Neural progenitor cell (in vitro differentiated cells): ENCODE data around the gene HTATIP2.

Source experiments
- EZH2 ChIP-seq: fragments of 200-600 bp; sonication (generic); IDR thresholded peaks from 2 replicates; pipeline ENCODE4 v1.6.1; 2017; ENCODE audit warnings: antibody characterized with exemption, mild to moderate bottlenecking, moderate library complexity
- TF ChIP-seq, protein P1 (sequence below): fragments of 200-600 bp; sonication (generic); IDR thresholded peaks from 2 replicates; pipeline ENCODE4 v1.5.1; 2017; ENCODE audit warnings: antibody characterized with exemption, mild to moderate bottlenecking

DNA sequence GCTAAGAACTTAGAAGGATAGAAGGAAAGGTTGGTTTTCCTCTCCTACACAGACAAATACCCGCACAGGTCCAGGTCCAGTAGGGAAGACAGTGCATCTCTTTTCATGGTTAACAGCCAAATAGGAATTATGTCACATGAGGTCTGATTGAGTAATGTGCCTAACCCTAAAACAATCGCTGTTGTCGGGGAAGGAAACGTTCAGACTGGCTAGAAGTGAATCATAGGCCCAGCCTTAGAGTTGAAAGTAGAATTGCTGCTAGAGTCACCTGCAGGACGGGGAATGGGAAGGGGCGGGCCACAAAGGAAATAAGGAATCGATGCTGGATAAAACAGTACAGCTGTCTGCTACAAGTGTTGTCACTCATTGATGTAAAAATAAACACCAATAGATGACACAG is 12.4 kb upstream of the HTATIP2 start:
- TF ChIP-seq, protein P1, sequence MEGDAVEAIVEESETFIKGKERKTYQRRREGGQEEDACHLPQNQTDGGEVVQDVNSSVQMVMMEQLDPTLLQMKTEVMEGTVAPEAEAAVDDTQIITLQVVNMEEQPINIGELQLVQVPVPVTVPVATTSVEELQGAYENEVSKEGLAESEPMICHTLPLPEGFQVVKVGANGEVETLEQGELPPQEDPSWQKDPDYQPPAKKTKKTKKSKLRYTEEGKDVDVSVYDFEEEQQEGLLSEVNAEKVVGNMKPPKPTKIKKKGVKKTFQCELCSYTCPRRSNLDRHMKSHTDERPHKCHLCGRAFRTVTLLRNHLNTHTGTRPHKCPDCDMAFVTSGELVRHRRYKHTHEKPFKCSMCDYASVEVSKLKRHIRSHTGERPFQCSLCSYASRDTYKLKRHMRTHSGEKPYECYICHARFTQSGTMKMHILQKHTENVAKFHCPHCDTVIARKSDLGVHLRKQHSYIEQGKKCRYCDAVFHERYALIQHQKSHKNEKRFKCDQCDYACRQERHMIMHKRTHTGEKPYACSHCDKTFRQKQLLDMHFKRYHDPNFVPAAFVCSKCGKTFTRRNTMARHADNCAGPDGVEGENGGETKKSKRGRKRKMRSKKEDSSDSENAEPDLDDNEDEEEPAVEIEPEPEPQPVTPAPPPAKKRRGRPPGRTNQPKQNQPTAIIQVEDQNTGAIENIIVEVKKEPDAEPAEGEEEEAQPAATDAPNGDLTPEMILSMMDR = no peak
- TF ChIP-seq EZH2 = no peak
